Osteoblast (primary cell): ENCODE results near the gene TBPL2. TPM values are rescaled to one million over a fixed set of nuclear protein-coding genes. Genes with fewer than 3 reads are reported as not detected.

Source experiments
- DNase-seq: peaks from one replicate; pipeline ENCODE4 v3.0.0; 2011; ENCODE audit warnings: low spot score, mixed read lengths; ENCODE audit not compliant: insufficient read length; ENCODE audit errors: missing footprints
- H2AFZ ChIP-seq: 2 replicates; pipeline ENCODE4 v1.6.0; 2011; ENCODE audit warnings: mild to moderate bottlenecking, low read length
- H3K27ac ChIP-seq: 2 replicates; pipeline ENCODE4 v1.5.1; 2011; ENCODE audit warnings: mild to moderate bottlenecking, low read depth, low read length, moderate library complexity
- H3K27me3 ChIP-seq: 2 replicates; pipeline ENCODE4 v1.6.0; 2012; ENCODE audit warnings: mild to moderate bottlenecking, control low read depth, inconsistent platforms, low read length, moderate library complexity; ENCODE audit not compliant: insufficient read depth
- H3K36me3 ChIP-seq: 2 replicates; pipeline ENCODE4 v1.5.1; 2011; ENCODE audit warnings: mild to moderate bottlenecking, low read length, control low read depth, moderate library complexity; ENCODE audit not compliant: insufficient read depth
- H3K4me1 ChIP-seq: 2 replicates; pipeline ENCODE4 v1.5.1; 2011; ENCODE audit warnings: mild to moderate bottlenecking, low read length, control low read depth, moderate library complexity; ENCODE audit not compliant: insufficient read depth
- H3K4me2 ChIP-seq: 2 replicates; pipeline ENCODE4 v1.6.0; 2011; ENCODE audit warnings: mild to moderate bottlenecking, low read length; ENCODE audit not compliant: insufficient read depth
- H3K4me3 ChIP-seq: fragments of 200-600 bp; sonication (generic); 3 replicates; pipeline ENCODE4 v1.5.1; 2012; ENCODE audit warnings: mild to moderate bottlenecking, low read length, inconsistent platforms; ENCODE audit not compliant: insufficient read depth
- H3K79me2 ChIP-seq: 2 replicates; pipeline ENCODE4 v1.6.0; 2012; ENCODE audit warnings: mild to moderate bottlenecking, low read length, control low read depth, inconsistent platforms; ENCODE audit not compliant: insufficient read depth
- H3K9me3 ChIP-seq: 2 replicates; pipeline ENCODE4 v1.5.1; 2011; ENCODE audit warnings: low read depth, low read length, control low read depth
- H4K20me1 ChIP-seq: 2 replicates; pipeline ENCODE4 v1.6.0; 2012; ENCODE audit warnings: mild to moderate bottlenecking, low read length, control low read depth; ENCODE audit not compliant: insufficient read depth
- CTCF ChIP-seq: IDR thresholded peaks from 2 replicates; pipeline ENCODE4 v1.5.1; 2011; ENCODE audit warnings: mild to moderate bottlenecking, low read depth, low read length, moderate library complexity; ENCODE audit errors: extremely low read depth
- total RNA-seq: library from RNA; depleted of rRNA; stranded (reverse); fragments of >200 nt; gene quantifications from 2 replicates; pipeline ENCODE4 v1.2.3, GENCODE V29; 2012

Gene TBPL2
- total RNA-seq, 1 donor, result not detected

DNA sequence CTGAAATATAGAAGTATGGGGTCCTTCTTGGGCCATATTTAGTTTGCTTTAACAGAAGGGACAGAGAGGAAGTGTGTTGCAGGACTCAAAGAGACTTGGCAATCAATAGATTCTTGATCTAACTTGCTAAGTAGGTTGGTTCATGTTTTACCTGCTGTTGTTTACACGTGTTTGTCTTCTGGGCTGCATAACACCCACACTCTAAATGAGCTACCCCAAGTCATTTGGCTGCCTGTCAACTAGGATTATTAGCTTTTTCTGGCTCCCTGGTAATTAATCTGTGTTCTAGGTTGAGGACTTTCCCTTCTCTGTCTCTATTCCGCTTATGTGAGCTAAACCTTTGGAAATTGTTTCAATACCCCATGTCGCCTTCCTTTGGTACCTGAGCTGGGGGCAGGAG is 10.1 kb upstream of the TBPL2 start:
- no peaks in the 10 kb centered on the region for H3K9me3 ChIP-seq
- no peak overlapping the region for H3K4me2 ChIP-seq
- peaks cover 50% of the 10 kb centered on the region for H3K4me1 ChIP-seq
- no peak for DNase-seq
- no peak overlapping the region for H3K27ac ChIP-seq
- H3K36me3 ChIP-seq, result no peaks in the 10 kb centered on the region
- H3K27me3 ChIP-seq, result no peaks in the 10 kb centered on the region
- H3K4me3 ChIP-seq, result no peak overlapping the region
- H3K79me2 ChIP-seq, result no peaks in the 10 kb centered on the region
- no peak overlapping the region for H2AFZ ChIP-seq
- no peaks in the 10 kb centered on the region for H4K20me1 ChIP-seq
- TF ChIP-seq CTCF, result no peak

DNA sequence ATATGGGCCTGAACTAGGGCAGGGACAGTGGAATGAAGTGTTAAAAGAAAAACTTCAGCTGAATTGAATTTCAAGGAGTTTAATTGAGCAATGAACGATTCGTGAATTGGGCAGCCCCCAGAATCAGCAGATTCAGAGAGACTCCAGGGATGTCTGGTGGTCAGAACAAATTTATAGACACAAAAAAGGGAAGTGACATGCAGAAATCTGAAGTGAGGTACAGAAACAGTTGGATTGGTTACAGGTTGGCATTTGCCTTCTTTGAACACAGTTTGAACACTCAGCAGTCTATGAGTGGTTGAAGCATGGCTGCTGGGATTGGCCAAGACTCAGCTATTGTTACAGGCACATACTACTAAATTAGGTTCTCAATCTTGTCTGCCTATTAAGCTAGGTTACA is 9.7 kb upstream of the TBPL2 start:
- no peak for TF ChIP-seq CTCF
- Histone ChIP-seq H3K9me3 (no peaks in the 10 kb centered on the region), H3K27ac (no peak overlapping the region), H3K27me3 (no peaks in the 10 kb centered on the region), H3K4me3 (no peak overlapping the region), H4K20me1 (no peaks in the 10 kb centered on the region), H2AFZ (no peak overlapping the region), H3K4me1 (peaks cover 50% of the 10 kb centered on the region), H3K4me2 (no peak overlapping the region), H3K79me2 (no peaks in the 10 kb centered on the region), H3K36me3 (no peaks in the 10 kb centered on the region)
- DNase-seq, result no peak

GRCh38 chr14:55449116-55449515 is 8.7 kb upstream of the TBPL2 start:
- H3K4me1 ChIP-seq, result peaks cover 43% of the 10 kb centered on the region
- TF ChIP-seq CTCF, result no peak

DNA sequence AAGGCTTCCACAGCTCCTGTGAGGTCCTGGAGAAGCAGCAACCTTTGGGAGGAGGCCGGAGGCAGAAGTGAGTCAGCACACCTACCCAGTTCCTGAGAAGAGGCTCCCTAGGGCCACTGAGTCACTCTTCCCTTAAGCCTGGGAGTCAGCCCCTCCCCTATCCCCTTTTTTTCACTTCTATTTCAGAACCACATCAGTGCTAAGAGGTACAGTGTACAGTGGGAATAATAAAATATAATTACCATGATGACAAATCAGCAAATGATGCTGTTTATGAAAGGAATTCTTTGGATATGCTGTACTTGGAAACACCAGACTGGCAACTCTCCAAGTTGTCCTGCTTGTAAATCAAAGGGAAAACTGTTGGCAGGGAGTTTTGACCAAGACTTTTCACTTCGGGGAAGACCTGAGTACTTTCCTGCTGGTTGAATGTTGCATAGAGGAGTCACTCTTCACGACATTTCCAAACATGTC is 7.8 kb upstream of the TBPL2 start:
- Histone ChIP-seq H3K4me3 (no peak overlapping the region), H3K4me2 (peak overlapping the region; percentile 57), H3K4me1 (peaks cover 42% of the 10 kb centered on the region), H3K36me3 (no peaks in the 10 kb centered on the region), H3K79me2 (no peaks in the 10 kb centered on the region), H3K9me3 (no peaks in the 10 kb centered on the region), H2AFZ (no peak overlapping the region), H3K27ac (peak overlapping the region; percentile 97), H4K20me1 (no peaks in the 10 kb centered on the region), H3K27me3 (no peaks in the 10 kb centered on the region)
- no peak for TF ChIP-seq CTCF
- peak; percentile 89 for DNase-seq

More at GRCh38 chr14:55449116-55449515, 8.7 kb upstream of the TBPL2 start:
- Histone ChIP-seq H3K4me2 (no peak overlapping the region), H3K4me3 (no peak overlapping the region), H3K79me2 (no peaks in the 10 kb centered on the region), H3K36me3 (no peaks in the 10 kb centered on the region), H2AFZ (no peak overlapping the region), H3K27ac (peak overlapping the region; percentile 97), H4K20me1 (no peaks in the 10 kb centered on the region), H3K27me3 (no peaks in the 10 kb centered on the region), H3K9me3 (no peaks in the 10 kb centered on the region)
- DNase-seq, result no peak
